H1 (cell line): ENCODE results near the gene SAMD14. TPM values are rescaled to one million over a fixed set of nuclear protein-coding genes. Genes with fewer than 3 reads are reported as not detected.

ENCODE experiments used
- CTCF ChIA-PET: fragments of 300-600 bp; sonication (Branson Sonifier 250); formaldehyde crosslinking; loops from one replicate; lab custom pipeline; 2021; ENCODE audit not compliant: partially characterized antibody; lab: Charles Lee
- POLR2A ChIA-PET: fragments of 300-600 bp; sonication (Branson Sonifier 250); formaldehyde crosslinking; loops from one replicate; lab custom pipeline; 2021; ENCODE audit warnings: inconsistent platforms; ENCODE audit not compliant: partially characterized antibody; lab: Charles Lee
- DNase-seq, 2 experiments: peaks; one replicate each; pipeline versions ENCODE4 v3.0.0 to v3.0.0-alpha.2; 2010 to 2022; ENCODE audit warnings: low spot score in 2 of 2, low read depth in 1 of 2, mixed read lengths in 1 of 2
- FAIRE-seq: peaks from 2 replicates; lab custom pipeline; 2011; peaks lifted over from hg19 to GRCh38; lab: Jason Lieb, UNC
- H2AFZ ChIP-seq: 2 replicates; pipeline ENCODE4 v1.8.1; 2012; ENCODE audit warnings: low read length, inconsistent platforms
- H2AK5ac ChIP-seq: 2 replicates; pipeline ENCODE4 v1.6.1; 2013; ENCODE audit warnings: low read depth, low read length
- H2BK120ac ChIP-seq: replicated peaks from 2 replicates; pipeline ENCODE3; 2013; ENCODE audit warnings: low read depth, low read length, inconsistent platforms
- H2BK12ac ChIP-seq: 2 replicates; pipeline ENCODE4 v1.6.1; 2013; ENCODE audit warnings: low read depth, low read length
- H2BK15ac ChIP-seq: 2 replicates; pipeline ENCODE4 v1.6.1; 2013; ENCODE audit warnings: low read length
- H2BK20ac ChIP-seq: 2 replicates; pipeline ENCODE4 v1.6.1; 2013; ENCODE audit warnings: low read length
- H2BK5ac ChIP-seq: 2 replicates; pipeline ENCODE4 v1.6.1; 2013; ENCODE audit warnings: low read depth, low read length
- H3K14ac ChIP-seq: 2 replicates; pipeline ENCODE4 v1.6.1; 2013; ENCODE audit warnings: inconsistent platforms; ENCODE audit not compliant: insufficient read length
- H3K18ac ChIP-seq: 2 replicates; pipeline ENCODE4 v1.6.1; 2013; ENCODE audit warnings: low read length; ENCODE audit errors: extremely low read depth
- H3K23ac ChIP-seq: 2 replicates; pipeline ENCODE4 v1.6.1; 2013; ENCODE audit warnings: inconsistent platforms; ENCODE audit not compliant: insufficient read length
- H3K23me2 ChIP-seq: 2 replicates; pipeline ENCODE4 v1.6.1; 2013; ENCODE audit warnings: low read depth, low read length
- H3K27ac ChIP-seq: 2 replicates; pipeline ENCODE4 v1.6.1; 2011; ENCODE audit warnings: low read depth, low read length, inconsistent platforms
- H3K27me3 ChIP-seq, 4 experiments: replicated peaks in 1 of 4; 1 replicate in 1 of 4; 2 replicates in 3 of 4; pipeline versions ENCODE4 v1.6.1 to v1.8.1; 2011 to 2013; ENCODE audit warnings: low read length in 3 of 4, mild to moderate bottlenecking in 3 of 4, inconsistent platforms in 2 of 4, mixed read lengths in 2 of 4, moderate library complexity in 1 of 4; ENCODE audit not compliant: control insufficient read depth in 3 of 4, insufficient read depth in 3 of 4; ENCODE audit errors: extremely low read depth in 1 of 4
- H3K36me3 ChIP-seq, 4 experiments: 2 replicates each; pipeline versions ENCODE4 v1.6.1 to v1.8.1; 2011 to 2013; ENCODE audit warnings: mild to moderate bottlenecking in 4 of 4, low read length in 3 of 4, moderate library complexity in 2 of 4, control low read depth in 1 of 4, inconsistent platforms in 1 of 4; ENCODE audit not compliant: insufficient read depth in 4 of 4, control insufficient read depth in 2 of 4
- H3K4ac ChIP-seq: replicated peaks from 2 replicates; pipeline ENCODE3; 2013; ENCODE audit warnings: low read length, low read depth, mixed read lengths, inconsistent platforms; ENCODE audit not compliant: insufficient read length
- H3K4me1 ChIP-seq, 4 experiments: replicated peaks in 1 of 4; 1 replicate in 1 of 4; 2 replicates in 3 of 4; pipeline versions ENCODE4 v1.6.1 to v1.8.1; 2011 to 2013; ENCODE audit warnings: low read length in 3 of 4, inconsistent platforms in 2 of 4, mixed read lengths in 1 of 4; ENCODE audit not compliant: insufficient read depth in 4 of 4, control insufficient read depth in 3 of 4
- H3K4me2 ChIP-seq, 2 experiments: 2 replicates each; pipeline versions ENCODE4 v1.6.1 to v1.8.1; 2011 to 2013; ENCODE audit warnings: low read depth in 2 of 2, low read length in 2 of 2, control low read depth in 1 of 2, inconsistent platforms in 1 of 2, mild to moderate bottlenecking in 1 of 2; ENCODE audit not compliant: insufficient read depth in 1 of 2
- H3K4me3 ChIP-seq, 4 experiments: fragments of 200-600, 300-600 bp in 1 of 4; sonication (generic), shearing (Covaris generic), sonication (Bioruptor Twin) in 1 of 4; 2 replicates each; pipeline versions ENCODE4 v1.5.1 to v1.8.1; 2011 to 2016; ENCODE audit warnings: low read length in 4 of 4, low read depth in 3 of 4, control low read depth in 2 of 4, inconsistent platforms in 2 of 4, mild to moderate bottlenecking in 2 of 4, mixed read lengths in 1 of 4, moderate library complexity in 1 of 4; ENCODE audit not compliant: insufficient read depth in 2 of 4; ENCODE audit errors: extremely low read depth in 1 of 4
- H3K56ac ChIP-seq: replicated peaks from 2 replicates; pipeline ENCODE3; 2013; ENCODE audit warnings: low read depth, mild to moderate bottlenecking, mixed read lengths, low read length, inconsistent platforms; ENCODE audit not compliant: insufficient read length
- H3K79me1 ChIP-seq: 2 replicates; pipeline ENCODE4 v1.6.1; 2013; ENCODE audit warnings: low read depth, low read length, control low read depth
- H3K79me2 ChIP-seq, 2 experiments: 2 replicates each; pipeline versions ENCODE4 v1.6.1 to v1.8.1; 2012 to 2013; ENCODE audit warnings: low read length in 2 of 2, mild to moderate bottlenecking in 2 of 2, inconsistent platforms in 1 of 2; ENCODE audit not compliant: insufficient read depth in 2 of 2, control insufficient read depth in 1 of 2
- H3K9ac ChIP-seq, 4 experiments: replicated peaks in 1 of 4; 1 replicate in 1 of 4; 2 replicates in 3 of 4; pipeline versions ENCODE4 v1.6.1 to v1.8.1; 2011 to 2013; ENCODE audit warnings: low read depth in 3 of 4, low read length in 3 of 4, control low read depth in 2 of 4, mild to moderate bottlenecking in 2 of 4, moderate library complexity in 2 of 4, inconsistent platforms in 1 of 4; ENCODE audit errors: extremely low read depth in 1 of 4
- H3K9me3 ChIP-seq, 2 experiments: 2 replicates each; pipeline versions ENCODE4 v1.6.1 to v1.8.1; 2012 to 2013; ENCODE audit warnings: mild to moderate bottlenecking in 2 of 2, moderate library complexity in 2 of 2, control low read depth in 1 of 2, inconsistent platforms in 1 of 2, low read depth in 1 of 2, low read length in 1 of 2, mixed read lengths in 1 of 2; ENCODE audit not compliant: insufficient read depth in 2 of 2
- H4K20me1 ChIP-seq, 2 experiments: replicated peaks in 1 of 2; 2 replicates each; pipeline versions ENCODE3 to v1.8.1; 2011 to 2013; ENCODE audit warnings: inconsistent platforms in 2 of 2, low read length in 2 of 2, mild to moderate bottlenecking in 1 of 2; ENCODE audit not compliant: insufficient read depth in 2 of 2, control insufficient read depth in 1 of 2
- H4K5ac ChIP-seq: 2 replicates; pipeline ENCODE4 v1.6.1; 2013; ENCODE audit warnings: low read length, low read depth, mixed read lengths, inconsistent platforms; ENCODE audit not compliant: insufficient read length
- H4K8ac ChIP-seq: 2 replicates; pipeline ENCODE4 v1.8.0; 2013; ENCODE audit warnings: mild to moderate bottlenecking, moderate library complexity, low read length, inconsistent platforms; ENCODE audit not compliant: insufficient read depth; ENCODE audit errors: extremely low read depth
- H4K91ac ChIP-seq: replicated peaks from 2 replicates; pipeline ENCODE3; 2013; ENCODE audit warnings: low read length, mixed read lengths, inconsistent platforms; ENCODE audit not compliant: insufficient read length
- CEBPB ChIP-seq: IDR thresholded peaks from 2 replicates; pipeline ENCODE4 v1.6.1; 2012; ENCODE audit warnings: low read depth, low read length
- CHD1 ChIP-seq: IDR thresholded peaks from 2 replicates; pipeline ENCODE4 v1.6.1; 2012; ENCODE audit warnings: low read depth, low read length, improper control_type of control experiment
- CHD2 ChIP-seq: IDR thresholded peaks from 2 replicates; pipeline ENCODE4 v1.6.1; 2012; ENCODE audit warnings: low read length, improper control_type of control experiment
- JUN ChIP-seq: IDR thresholded peaks from 2 replicates; pipeline ENCODE4 v1.6.1; 2011; ENCODE audit warnings: low read depth, mild to moderate bottlenecking, improper control_type of control experiment, low read length
- KDM4A ChIP-seq: IDR thresholded peaks from one replicate; pipeline ENCODE4 v1.7.1; 2012; ENCODE audit warnings: low read depth, mild to moderate bottlenecking, moderate library complexity, low read length, inconsistent platforms; ENCODE audit not compliant: severe bottlenecking
- NRF1 ChIP-seq: IDR thresholded peaks from 2 replicates; pipeline ENCODE4 v1.6.1; 2011; ENCODE audit warnings: mild to moderate bottlenecking, low read depth, low read length, improper control_type of control experiment
- SIN3A ChIP-seq, 2 experiments: IDR thresholded peaks in 1 of 2; conservative IDR thresholded peaks in 1 of 2; 2 replicates each; pipeline ENCODE4 v1.6.1; 2011 to 2012; ENCODE audit warnings: low read length in 2 of 2, improper control_type of control experiment in 1 of 2, low read depth in 1 of 2, mild to moderate bottlenecking in 1 of 2
- SIX5 ChIP-seq: IDR thresholded peaks from 2 replicates; pipeline ENCODE4 v1.6.1; 2011; ENCODE audit warnings: mild to moderate bottlenecking, low read depth, low read length
- SRF ChIP-seq: IDR thresholded peaks from 2 replicates; pipeline ENCODE4 v1.6.1; 2011; ENCODE audit warnings: mild to moderate bottlenecking, low read depth, low read length, moderate library complexity
- TCF12 ChIP-seq: IDR thresholded peaks from 2 replicates; pipeline ENCODE4 v1.6.1; 2011; ENCODE audit warnings: low read depth, mild to moderate bottlenecking, low read length
- WGBS, 2 experiments: shearing (Covaris generic) in 1 of 2; methylation state at CpG; one replicate each; pipeline versions ENCODE4 v1.1.6 to v1.1.7; 2013 to 2015; ENCODE audit warnings: low lambda C conversion rate in 2 of 2, mixed read lengths in 2 of 2, inconsistent platforms in 1 of 2, low coverage in 1 of 2, missing lambda C conversion rate in 1 of 2; ENCODE audit not compliant: insufficient replicate concordance in 2 of 2, insufficient coverage in 1 of 2, insufficient read length in 1 of 2; ENCODE audit errors: extremely low coverage in 1 of 2, missing lambda C conversion rate in 1 of 2; 5-methylcytosine and 5-hydroxymethylcytosine counted together
- polyA plus RNA-seq, 7 experiments: library from polyadenylated mRNA; depleted of rRNA in 3 of 7; stranded (reverse) in 5 of 7; unstranded in 2 of 7; fragments of >200 nt in 5 of 7; fragments of 200-250 nt in 2 of 7; gene quantifications; 1 replicate in 5 of 7; 2 replicates in 1 of 7; 4 replicates in 1 of 7; pipeline versions ENCODE4 v1.2.1 to v1.2.3, GENCODE V29; 2011 to 2013; ENCODE audit warnings: missing spikeins in 2 of 7, mixed read lengths in 2 of 7
- total RNA-seq: library from RNA; stranded (reverse); fragmentation: NEBNext Ultra II Directional; extraction: Animal tissue kit (Norgen Biotek cat#: 25700); gene quantifications from 2 replicates; pipeline ENCODE4 v1.2.1, GENCODE V29; 2021
- TF ChIP-seq, protein P1 (sequence below): IDR thresholded peaks from 2 replicates; pipeline ENCODE4 v1.6.1; 2011; ENCODE audit warnings: low read depth, mild to moderate bottlenecking, low read length; ENCODE audit not compliant: insufficient read depth

The SAMD14 gene
- total and polyA plus RNA-seq, 2 of the 8 experiments (the other 6 are each of a cell fraction or from before 2014, with no cell fraction given), result 5.7 to 5.8 TPM

GRCh38 chr17:50150354-50151040 lies 20.5 kb upstream of the SAMD14 start, which contains the start of gene PPP1R9B:
PPP1R9B (minus strand) TSS chr17:50150677; CDS start chr17:50150513, 164 bp downstream.
- POLR2A ChIA-PET, result interaction anchor here (0.6 to 2.6 kb wide), 7 partner anchors 11 to 1181 kb away, joined by 3 to 25 read pairs (median 4); no protein-coding TSS in a partner anchor
- H3K27ac ChIP-seq, result no peak within 1 kb of the TSS
- H2BK20ac ChIP-seq, result no peak within 1 kb of the TSS
- H3K9ac ChIP-seq, result peak within 1 kb of the TSS in 1 of 4 experiments; percentile 39; a peak in 1 of 7 replicates
- H3K56ac ChIP-seq, result peak within 1 kb of the TSS; percentile 87
- peaks cover 5 to 14% of the 10 kb centered on the region in 2 experiments for H4K20me1 ChIP-seq
- no peaks in the 10 kb centered on the region for H3K9me3 ChIP-seq
- peak within 1 kb of the TSS; percentile 83; the same call in 1 of the 2 replicates for H4K8ac ChIP-seq
- CTCF ChIA-PET, result interaction anchor here (1.4 to 21.5 kb wide), 6 partner anchors 11 to 56 kb away, joined by 3 to 299 read pairs (median 53); partner anchors contain the start of genes SAMD14 and SGCA
- H2BK15ac ChIP-seq, result peak within 1 kb of the TSS; percentile 24; the same call in 1 of the 2 replicates
- no peaks in the 10 kb centered on the region; a peak in 1 of 4 replicates for H3K79me2 ChIP-seq
- H2BK12ac ChIP-seq, result peak within 1 kb of the TSS; percentile 98
- peak within 1 kb of the TSS; percentile 69 for H2BK120ac ChIP-seq
- H3K4me1 ChIP-seq, result peaks cover 0 to 34% (median 17%) of the 10 kb centered on the region in 4 experiments; a peak in 6 of 7 replicates
- H2AFZ ChIP-seq, result 0 out of 2 replicates have a peak within 1 kb of the TSS, but pooled peaks have one; percentile 1
- H3K23me2 ChIP-seq, result peaks cover 30% of the 10 kb centered on the region
- H4K5ac ChIP-seq, result peak within 1 kb of the TSS; percentile 64
- H3K27me3 ChIP-seq, result peaks cover 2 to 17% (median 15%) of the 10 kb centered on the region in 4 experiments; a peak in 6 of 7 replicates
- peak within 1 kb of the TSS; percentile 97 for H3K4ac ChIP-seq
- peak within 1 kb of the TSS; percentile 60 for H3K18ac ChIP-seq
- H3K4me3 ChIP-seq, result peak within 1 kb of the TSS; percentile 57 to 65 (median 62)
- H3K23ac ChIP-seq, result no peak within 1 kb of the TSS
- peaks cover 8% of the 10 kb centered on the region for H3K79me1 ChIP-seq
- peak within 1 kb of the TSS; percentile 57 for H3K14ac ChIP-seq
- 2% methylated on average over 25 of the region's 69 CpGs; no CpG with 5 or more reads in 1 of the 2 experiments for WGBS, 2 experiments
- H2BK5ac ChIP-seq, result peak within 1 kb of the TSS; percentile 93; the same call in 1 of the 2 replicates
- no peaks in the 10 kb centered on the region for H3K36me3 ChIP-seq
- peak within 1 kb of the TSS; percentile 98 for H4K91ac ChIP-seq
- no peak for FAIRE-seq
- peak within 1 kb of the TSS; percentile 87 to 88 for H3K4me2 ChIP-seq
- peak within 1 kb of the TSS; percentile 95; the same call in 1 of the 2 replicates for H2AK5ac ChIP-seq
- DNase-seq, result no peak
- no peak for TF ChIP-seq TCF12
- TF ChIP-seq CEBPB, result no peak
- no peak for TF ChIP-seq JUN
- no peak for TF ChIP-seq CHD1
- TF ChIP-seq, protein P1, sequence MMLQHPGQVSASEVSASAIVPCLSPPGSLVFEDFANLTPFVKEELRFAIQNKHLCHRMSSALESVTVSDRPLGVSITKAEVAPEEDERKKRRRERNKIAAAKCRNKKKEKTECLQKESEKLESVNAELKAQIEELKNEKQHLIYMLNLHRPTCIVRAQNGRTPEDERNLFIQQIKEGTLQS, result no peak
- TF ChIP-seq NRF1, result no peak
- TF ChIP-seq KDM4A, result peak; percentile 48
- TF ChIP-seq SIX5, result no peak
- no peak for TF ChIP-seq SRF
- no peak for TF ChIP-seq CHD2
- TF ChIP-seq SIN3A (conservative IDR thresholded peaks at IDR 0.05 in 1 of 2, IDR thresholded peaks at IDR 0.05 in 1 of 2; ENCODE audit: low read depth in 1 of 2, low read length in 2 of 2), result peak in 1 of 2 experiments; percentile 20; a peak in 1 of 4 replicates
